ENCODE data around the gene DHX34. TPM values are rescaled to one million over a fixed set of nuclear protein-coding genes. Genes with fewer than 3 reads are reported as not detected.
A peak's percentile ranks its signal among the peaks of the same experiment; 100 is the strongest.
"Not testable (repeated sequence)": the region's sequence is repeated elsewhere in the genome, so short reads cannot be mapped to it uniquely, and the experiment has no call there.

DHX34 gene
- total RNA-seq, 1 donor from 2014 or later = 6.4 TPM

GRCh38 chr19:47405197-47405550 is 56.1 kb downstream of the DHX34 start:
- intact Hi-C loops (cut with DNase I) = no loop called here
- DNase-seq = no peak
- no peak for ATAC-seq (ENCODE audit: poor library complexity)

GRCh38 chr19:47405854-47406417 is 56.8 kb downstream of the DHX34 start:
- intact Hi-C loops (cut with DNase I) = no loop called here
- DNase-seq (no peak), ATAC-seq (ENCODE audit: poor library complexity) (no peak)

GRCh38 chr19:47406711-47407416 is 57.7 kb downstream of the DHX34 start:
- no peak for DNase-seq
- intact Hi-C loops (cut with DNase I) = no loop called here
- no peak for ATAC-seq (ENCODE audit: poor library complexity)

- DNase-seq (no peak), ATAC-seq (ENCODE audit: poor library complexity) (no peak)
- intact Hi-C loops (cut with DNase I) = no loop called here
Measured at GRCh38 chr19:47407417-47407774, 58.3 kb downstream of the DHX34 start.

- DNase-seq = no peak
- no peak for ATAC-seq (ENCODE audit: poor library complexity)
- intact Hi-C loops (cut with DNase I) = no loop called here
Measured at GRCh38 chr19:47408156-47408938, 59.2 kb downstream of the DHX34 start.

- intact Hi-C loops (cut with DNase I) = no loop called here
- ATAC-seq (ENCODE audit: poor library complexity) (no peak), DNase-seq (no peak)
Measured at GRCh38 chr19:47411101-47411500, 62.0 kb downstream of the DHX34 start.

GRCh38 chr19:47411696-47412095 is 62.6 kb downstream of the DHX34 start:
- intact Hi-C loops (cut with DNase I) = not testable (repeated sequence)

GRCh38 chr19:47413941-47414340 is 64.8 kb downstream of the DHX34 start:
- ATAC-seq (ENCODE audit: poor library complexity) (no peak), DNase-seq (no peak)
- intact Hi-C loops (cut with DNase I) = no loop called here

More at GRCh38 chr19:47411696-47412095, 62.6 kb downstream of the DHX34 start:
- not testable (repeated sequence) for DNase-seq; ATAC-seq (ENCODE audit: poor library complexity)

- no peak for ATAC-seq (ENCODE audit: poor library complexity)
- DNase-seq = no peak
- intact Hi-C loops (cut with DNase I) = no loop called here
Measured at GRCh38 chr19:47414469-47414868, 65.4 kb downstream of the DHX34 start.

- DNase-seq (no peak), ATAC-seq (ENCODE audit: poor library complexity) (no peak)
- intact Hi-C loops (cut with DNase I) = no loop called here
Measured at GRCh38 chr19:47415953-47416642, 67.0 kb downstream of the DHX34 start.

- ATAC-seq (ENCODE audit: poor library complexity) = no peak
- intact Hi-C loops (cut with DNase I) = no loop called here
- DNase-seq = no peak
Measured at GRCh38 chr19:47416643-47416985, 67.5 kb downstream of the DHX34 start.

GRCh38 chr19:47417107-47417745 is 68.1 kb downstream of the DHX34 start:
- intact Hi-C loops (cut with DNase I) = no loop called here
- ATAC-seq (ENCODE audit: poor library complexity) (no peak), DNase-seq (no peak)

- ATAC-seq (ENCODE audit: poor library complexity) = no peak
- no peak for DNase-seq
Measured at GRCh38 chr19:47417746-47418691, 68.9 kb downstream of the DHX34 start.

GRCh38 chr19:47418692-47419029 is 69.5 kb downstream of the DHX34 start:
- no peak for DNase-seq
- intact Hi-C loops (cut with DNase I) = no loop called here
- ATAC-seq (ENCODE audit: poor library complexity) = no peak

More at GRCh38 chr19:47417746-47418691, 68.9 kb downstream of the DHX34 start:
- intact Hi-C loops (cut with DNase I) = no loop called here

GRCh38 chr19:47419030-47419783 is 70.1 kb downstream of the DHX34 start, which contains the start of gene MEIS3:
TSS of gene MEIS3 (minus strand) at chr19:47419527. CDS start at chr19:47419081, 446 bp downstream.
- ATAC-seq (ENCODE audit: poor library complexity) (peak; percentile 18), DNase-seq (no peak)
- intact Hi-C loops (cut with DNase I) = no loop called here

- ATAC-seq (ENCODE audit: poor library complexity) (no peak), DNase-seq (no peak)
- intact Hi-C loops (cut with DNase I) = loop anchor here (10.0 kb wide), 1 partner anchor 125 kb away; no protein-coding TSS in a partner anchor
Measured at GRCh38 chr19:47419789-47420188, 70.7 kb downstream of the DHX34 start.

GRCh38 chr19:47421244-47421786 is 72.2 kb downstream of the DHX34 start:
- no peak for DNase-seq
- intact Hi-C loops (cut with DNase I) = loop anchor here (10.0 kb wide), 1 partner anchor 127 kb away; no protein-coding TSS in a partner anchor
- no peak for ATAC-seq (ENCODE audit: poor library complexity)

Data from Right ventricle myocardium superior (tissue), 1 donor.